Stomach (tissue), 9 donors: ENCODE measurements around the gene GTF3C2. TPM values are rescaled to one million over a fixed set of nuclear protein-coding genes. Genes with fewer than 3 reads are reported as not detected.

Source experiments
- DNase-seq, 2 donors: peaks; one replicate each; pipeline versions ENCODE4 v3.0.0 to v3.0.0-alpha.2; 2013 to 2019
- H3K27ac ChIP-seq, 5 donors: fragments of 200-600 bp in 4 of 5; sonication (generic) in 4 of 5; one replicate each; pipeline ENCODE4 v1.5.1; 2013 to 2019; ENCODE audit warnings: mild to moderate bottlenecking in 1 of 5, moderate library complexity in 1 of 5
- H3K27me3 ChIP-seq, 3 donors: fragments of 200-600 bp; sonication (generic); one replicate each; pipeline ENCODE4 v1.5.1; 2017 to 2019; ENCODE audit warnings: mixed run types in 1 of 3
- H3K36me3 ChIP-seq, 4 donors: fragments of 200-600 bp; sonication (generic); 1 replicate in 3 of 4; 2 replicates in 1 of 4; pipeline ENCODE4 v1.5.1; 2016 to 2019
- H3K4me1 ChIP-seq, 4 donors: fragments of 200-600 bp; sonication (generic); one replicate each; pipeline ENCODE4 v1.5.1; 2016 to 2019
- H3K4me3 ChIP-seq, 4 donors: fragments of 200-600 bp; sonication (generic) in 3 of 4; one replicate each; pipeline ENCODE4 v1.5.1; 2016 to 2019; ENCODE audit warnings: mild to moderate bottlenecking in 1 of 4
- H3K9me3 ChIP-seq, 4 donors: fragments of 200-600 bp; sonication (generic); one replicate each; pipeline ENCODE4 v1.5.1; 2016 to 2019
- CTCF ChIP-seq, 7 experiments: fragments of 450-650 bp in 4 of 7; fragments of 200-600 bp in 3 of 7; sonication (generic) in 3 of 7; IDR thresholded peaks; one replicate each; pipeline ENCODE4 v1.5.1; 2016 to 2019; ENCODE audit warnings: antibody characterized with exemption in 7 of 7, control low read depth in 2 of 7, mild to moderate bottlenecking in 1 of 7
- EP300 ChIP-seq: sonication (generic); formaldehyde crosslinking; IDR thresholded peaks from one replicate; pipeline ENCODE4 v1.6.1; 2017; ENCODE audit warnings: antibody characterized with exemption
- POLR2A ChIP-seq, 4 donors: fragments of 450-650 bp; IDR thresholded peaks; one replicate each; pipeline ENCODE4 v1.6.1; 2016; ENCODE audit warnings: antibody characterized with exemption in 4 of 4, control low read depth in 2 of 4, mild to moderate bottlenecking in 1 of 4, moderate library complexity in 1 of 4
- POLR2AphosphoS5 ChIP-seq, 3 donors: sonication (generic); formaldehyde crosslinking; IDR thresholded peaks; one replicate each; pipeline ENCODE4 v1.6.1; 2016; ENCODE audit warnings: antibody characterized with exemption in 3 of 3
- WGBS, 5 donors: extraction: QIAGEN DNeasy Blood & Tissue Kit in 3 of 5; methylation state at CpG; one replicate each; pipeline versions ENCODE4 v1.1.5 to v1.1.7; 2013 to 2018; 5-methylcytosine and 5-hydroxymethylcytosine counted together
- intact Hi-C: fragments of 100-400 bp; cut with DNase I; formaldehyde crosslinking; loops from one replicate; pipeline ENCODE4 v1.15.1; 2023; ENCODE audit warnings: low total_unique reads
- polyA plus RNA-seq, 3 donors: library from polyadenylated mRNA; stranded (reverse); fragments of 200-250 nt; gene quantifications; one replicate each; pipeline ENCODE4 v1.2.3, GENCODE V29; 2013
- total RNA-seq, 5 donors: library from RNA; depleted of rRNA; stranded (reverse); fragments of >200 nt; gene quantifications; one replicate each; pipeline versions ENCODE4 v1.1.0 to v1.2.3, GENCODE V29; 2014 to 2016
- donor health status: healthy with polysubstance abuse.
- donor health status: Bipolar disorder and iron deficiency.
- donor health status: healthy.

The GTF3C2 gene
- total and polyA plus RNA-seq, 8 donors = 18.8 to 125 (median 32.9) TPM

- Histone ChIP-seq H3K27ac (no peak overlapping the region), H3K9me3 (no peaks in the 10 kb centered on the region), H3K4me3 (no peak overlapping the region), H3K36me3 (no peaks in the 10 kb centered on the region), H3K4me1 (peaks cover 7 to 21% (median 10%) of the 10 kb centered on the region in 4 donors), H3K27me3 (peaks cover 0 to 60% (median 0%) of the 10 kb centered on the region in 3 donors)
- no peak for TF ChIP-seq CTCF (IDR thresholded peaks at IDR 0.05)
- no peak for TF ChIP-seq EP300
- TF ChIP-seq POLR2A (IDR thresholded peaks at IDR 0.05) = no peak
- TF ChIP-seq POLR2AphosphoS5 (IDR thresholded peaks at IDR 0.05) = no peak
- WGBS, 5 donors = 78 to 89% (median 84%) methylated on average over 3 of the region's 3 CpGs
- intact Hi-C loops = no loop called here
- DNase-seq = no peak
Observed at GRCh38 chr2:27297195-27297594, 59.4 kb downstream of the GTF3C2 start.

GRCh38 chr2:27296481-27296880 lies 60.1 kb downstream of the GTF3C2 start:
- intact Hi-C loops = no loop called here
- no peaks in the 10 kb centered on the region for H3K9me3 ChIP-seq
- peaks cover 7 to 21% (median 10%) of the 10 kb centered on the region in 4 donors for H3K4me1 ChIP-seq
- no peak for DNase-seq
- H3K36me3 ChIP-seq = no peaks in the 10 kb centered on the region
- no peak overlapping the region for H3K27ac ChIP-seq
- H3K27me3 ChIP-seq = peaks cover 0 to 68% (median 0%) of the 10 kb centered on the region in 3 donors
- TF ChIP-seq POLR2AphosphoS5 (IDR thresholded peaks at IDR 0.05) (no peak), CTCF (IDR thresholded peaks at IDR 0.05) (no peak)
- no peak overlapping the region for H3K4me3 ChIP-seq
- 51 to 65% (median 63%) methylated on average over 4 of the region's 4 CpGs for WGBS, 5 donors

GRCh38 chr2:27294928-27295327 lies 61.6 kb downstream of the GTF3C2 start:
- no peaks in the 10 kb centered on the region for H3K9me3 ChIP-seq
- no peak overlapping the region for H3K4me3 ChIP-seq
- TF ChIP-seq POLR2A (IDR thresholded peaks at IDR 0.05) = no peak
- no peak for TF ChIP-seq CTCF (IDR thresholded peaks at IDR 0.05)
- TF ChIP-seq EP300 = no peak
- TF ChIP-seq POLR2AphosphoS5 (IDR thresholded peaks at IDR 0.05) = no peak
- no peaks in the 10 kb centered on the region for H3K36me3 ChIP-seq
- no peak for DNase-seq
- no peak overlapping the region for H3K27ac ChIP-seq
- peaks cover 0 to 75% (median 6%) of the 10 kb centered on the region in 3 donors for H3K27me3 ChIP-seq
- intact Hi-C loops = no loop called here
- 89 to 93% (median 89%) methylated on average over 8 of the region's 8 CpGs for WGBS, 5 donors
- H3K4me1 ChIP-seq = peaks cover 7 to 21% (median 10%) of the 10 kb centered on the region in 4 donors

GRCh38 chr2:27291865-27292264 lies 64.7 kb downstream of the GTF3C2 start:
- TF ChIP-seq CTCF (IDR thresholded peaks at IDR 0.05) (no peak), POLR2A (IDR thresholded peaks at IDR 0.05) (no peak), POLR2AphosphoS5 (IDR thresholded peaks at IDR 0.05) (no peak), EP300 (no peak)
- no peak for DNase-seq
- no peak overlapping the region for H3K4me3 ChIP-seq
- peaks cover 7 to 21% (median 10%) of the 10 kb centered on the region in 4 donors for H3K4me1 ChIP-seq
- WGBS, 5 donors = 16 to 36% (median 26%) methylated on average over 5 to 6 of the region's 6 CpGs
- intact Hi-C loops = no loop called here
- no peaks in the 10 kb centered on the region for H3K9me3 ChIP-seq
- H3K36me3 ChIP-seq = no peaks in the 10 kb centered on the region
- H3K27ac ChIP-seq = no peak overlapping the region
- peaks cover 0 to 71% (median 6%) of the 10 kb centered on the region in 3 donors for H3K27me3 ChIP-seq
